ENCODE results near the gene DPYD.

Gene DPYD

GRCh38 chr1:97467445-97467844, 453.4 kb downstream of the DPYD start:
- Histone ChIP-seq H3K36me3 (ENCODE audit: control insufficient read depth, insufficient read depth, low read length) (no peaks in the 10 kb centered on the region), H3K4me3 (ENCODE audit: low read length) (no peak overlapping the region), H3K27me3 (ENCODE audit: control insufficient read depth, insufficient read depth, low read length) (no peaks in the 10 kb centered on the region), H3K9ac (ENCODE audit: low read length) (no peak overlapping the region), H3K4me1 (ENCODE audit: control insufficient read depth, insufficient read depth, low read length) (no peaks in the 10 kb centered on the region), H3K27ac (ENCODE audit: low read depth, low read length) (no peak overlapping the region)

GRCh38 chr1:97464305-97464704, 456.5 kb downstream of the DPYD start:
- Histone ChIP-seq H3K27me3 (ENCODE audit: control insufficient read depth, insufficient read depth, low read length) (no peaks in the 10 kb centered on the region), H3K27ac (ENCODE audit: low read depth, low read length) (no peak overlapping the region), H3K9ac (ENCODE audit: low read length) (no peak overlapping the region), H3K36me3 (ENCODE audit: control insufficient read depth, insufficient read depth, low read length) (no peaks in the 10 kb centered on the region), H3K4me3 (ENCODE audit: low read length) (no peak overlapping the region), H3K4me1 (ENCODE audit: control insufficient read depth, insufficient read depth, low read length) (no peaks in the 10 kb centered on the region)

- H3K4me1 ChIP-seq (ENCODE audit: control insufficient read depth, insufficient read depth, low read length) = no peaks in the 10 kb centered on the region
- H3K4me3 ChIP-seq (ENCODE audit: low read length) = no peak overlapping the region
- no peak overlapping the region for H3K9ac ChIP-seq (ENCODE audit: low read length)
- no peak overlapping the region for H3K27ac ChIP-seq (ENCODE audit: low read depth, low read length)
- no peaks in the 10 kb centered on the region for H3K36me3 ChIP-seq (ENCODE audit: control insufficient read depth, insufficient read depth, low read length)
- H3K27me3 ChIP-seq (ENCODE audit: control insufficient read depth, insufficient read depth, low read length) = no peaks in the 10 kb centered on the region
These were observed 459.1 kb downstream of the DPYD start for GRCh38 chr1:97461782-97462181.

- Histone ChIP-seq H3K27me3 (ENCODE audit: control insufficient read depth, insufficient read depth, low read length) (no peaks in the 10 kb centered on the region), H3K36me3 (ENCODE audit: control insufficient read depth, insufficient read depth, low read length) (no peaks in the 10 kb centered on the region), H3K9ac (ENCODE audit: low read length) (no peak overlapping the region), H3K4me3 (ENCODE audit: low read length) (no peak overlapping the region), H3K27ac (ENCODE audit: low read depth, low read length) (no peak overlapping the region), H3K4me1 (ENCODE audit: control insufficient read depth, insufficient read depth, low read length) (no peaks in the 10 kb centered on the region)
These were observed 463.3 kb downstream of the DPYD start for GRCh38 chr1:97457446-97458089.

- Histone ChIP-seq H3K4me3 (ENCODE audit: low read length) (no peak overlapping the region), H3K4me1 (ENCODE audit: control insufficient read depth, insufficient read depth, low read length) (no peaks in the 10 kb centered on the region), H3K36me3 (ENCODE audit: control insufficient read depth, insufficient read depth, low read length) (no peaks in the 10 kb centered on the region), H3K9ac (ENCODE audit: low read length) (no peak overlapping the region), H3K27me3 (ENCODE audit: control insufficient read depth, insufficient read depth, low read length) (no peaks in the 10 kb centered on the region), H3K27ac (ENCODE audit: low read depth, low read length) (no peak overlapping the region)
These were observed 468.9 kb downstream of the DPYD start for GRCh38 chr1:97451944-97452343.

GRCh38 chr1:97451046-97451826, 469.6 kb downstream of the DPYD start:
- Histone ChIP-seq H3K9ac (ENCODE audit: low read length) (no peak overlapping the region), H3K27me3 (ENCODE audit: control insufficient read depth, insufficient read depth, low read length) (no peaks in the 10 kb centered on the region), H3K36me3 (ENCODE audit: control insufficient read depth, insufficient read depth, low read length) (no peaks in the 10 kb centered on the region), H3K27ac (ENCODE audit: low read depth, low read length) (no peak overlapping the region), H3K4me3 (ENCODE audit: low read length) (no peak overlapping the region), H3K4me1 (ENCODE audit: control insufficient read depth, insufficient read depth, low read length) (no peaks in the 10 kb centered on the region)

- H3K9ac ChIP-seq (ENCODE audit: low read length) = no peak overlapping the region
- no peaks in the 10 kb centered on the region for H3K36me3 ChIP-seq (ENCODE audit: control insufficient read depth, insufficient read depth, low read length)
- no peaks in the 10 kb centered on the region for H3K4me1 ChIP-seq (ENCODE audit: control insufficient read depth, insufficient read depth, low read length)
- no peak overlapping the region for H3K4me3 ChIP-seq (ENCODE audit: low read length)
- no peaks in the 10 kb centered on the region for H3K27me3 ChIP-seq (ENCODE audit: control insufficient read depth, insufficient read depth, low read length)
- no peak overlapping the region for H3K27ac ChIP-seq (ENCODE audit: low read depth, low read length)
These were observed 478.9 kb downstream of the DPYD start for GRCh38 chr1:97441966-97442365.

- no peak overlapping the region for H3K9ac ChIP-seq (ENCODE audit: low read length)
These were observed 487.0 kb downstream of the DPYD start for GRCh38 chr1:97433824-97434177.

GRCh38 chr1:97433094-97433823, 487.6 kb downstream of the DPYD start:
- Histone ChIP-seq H3K9ac (ENCODE audit: low read length) (no peak overlapping the region), H3K27me3 (ENCODE audit: control insufficient read depth, insufficient read depth, low read length) (no peaks in the 10 kb centered on the region), H3K36me3 (ENCODE audit: control insufficient read depth, insufficient read depth, low read length) (no peaks in the 10 kb centered on the region), H3K27ac (ENCODE audit: low read depth, low read length) (no peak overlapping the region), H3K4me1 (ENCODE audit: control insufficient read depth, insufficient read depth, low read length) (no peaks in the 10 kb centered on the region), H3K4me3 (ENCODE audit: low read length) (no peak overlapping the region)

More at GRCh38 chr1:97433824-97434177, 487.0 kb downstream of the DPYD start:
- Histone ChIP-seq H3K4me3 (ENCODE audit: low read length) (no peak overlapping the region), H3K27ac (ENCODE audit: low read depth, low read length) (no peak overlapping the region), H3K4me1 (ENCODE audit: control insufficient read depth, insufficient read depth, low read length) (no peaks in the 10 kb centered on the region), H3K36me3 (ENCODE audit: control insufficient read depth, insufficient read depth, low read length) (no peaks in the 10 kb centered on the region), H3K27me3 (ENCODE audit: control insufficient read depth, insufficient read depth, low read length) (no peaks in the 10 kb centered on the region)

GRCh38 chr1:97427371-97427770, 493.5 kb downstream of the DPYD start:
- Histone ChIP-seq H3K4me3 (ENCODE audit: low read length) (no peak overlapping the region), H3K36me3 (ENCODE audit: control insufficient read depth, insufficient read depth, low read length) (no peaks in the 10 kb centered on the region), H3K4me1 (ENCODE audit: control insufficient read depth, insufficient read depth, low read length) (no peaks in the 10 kb centered on the region), H3K9ac (ENCODE audit: low read length) (no peak overlapping the region), H3K27ac (ENCODE audit: low read depth, low read length) (no peak overlapping the region), H3K27me3 (ENCODE audit: control insufficient read depth, insufficient read depth, low read length) (no peaks in the 10 kb centered on the region)

- Histone ChIP-seq H3K36me3 (ENCODE audit: control insufficient read depth, insufficient read depth, low read length) (no peaks in the 10 kb centered on the region), H3K4me1 (ENCODE audit: control insufficient read depth, insufficient read depth, low read length) (no peaks in the 10 kb centered on the region), H3K27ac (ENCODE audit: low read depth, low read length) (no peak overlapping the region), H3K27me3 (ENCODE audit: control insufficient read depth, insufficient read depth, low read length) (no peaks in the 10 kb centered on the region), H3K9ac (ENCODE audit: low read length) (no peak overlapping the region), H3K4me3 (ENCODE audit: low read length) (no peak overlapping the region)
These were observed 496.6 kb downstream of the DPYD start for GRCh38 chr1:97424209-97424608.

- no peak overlapping the region for H3K27ac ChIP-seq (ENCODE audit: low read depth, low read length)
- no peaks in the 10 kb centered on the region for H3K27me3 ChIP-seq (ENCODE audit: control insufficient read depth, insufficient read depth, low read length)
- H3K9ac ChIP-seq (ENCODE audit: low read length) = no peak overlapping the region
- H3K4me3 ChIP-seq (ENCODE audit: low read length) = no peak overlapping the region
- no peaks in the 10 kb centered on the region for H3K4me1 ChIP-seq (ENCODE audit: control insufficient read depth, insufficient read depth, low read length)
- H3K36me3 ChIP-seq (ENCODE audit: control insufficient read depth, insufficient read depth, low read length) = no peaks in the 10 kb centered on the region
These were observed 497.4 kb downstream of the DPYD start for GRCh38 chr1:97423403-97423802.
